SK-N-SH treated with all-trans-retinoic acid at 6 μM for 48 hours (cell line): ENCODE results near the gene FRMPD2.

Source experiments
- ATAC-seq: fragments of 200-7000 bp; cut with Tn5 transposase; 3 replicates; pipeline ENCODE4 v1.9.1; 2020; ENCODE audit warnings: mild to moderate bottlenecking, moderate library complexity
- ARNTL ChIP-seq: fragments of 450-650 bp; formaldehyde crosslinking; IDR thresholded peaks from 2 replicates; pipeline ENCODE4 v1.5.0; 2020; ENCODE audit warnings: low read depth, mild to moderate bottlenecking, moderate library complexity, borderline replicate concordance
- BACH2 ChIP-seq: fragments of 250-450 bp; sonication (Bioruptor Pico); IDR thresholded peaks from 2 replicates; pipeline ENCODE4 v1.9.0; 2021; ENCODE audit warnings: mild to moderate bottlenecking, borderline replicate concordance
- CSDC2 ChIP-seq: fragments of 250-450 bp; sonication (Bioruptor Pico); IDR thresholded peaks from 2 replicates; pipeline ENCODE4 v1.5.0; 2020; ENCODE audit warnings: mild to moderate bottlenecking, moderate library complexity
- ESRRG ChIP-seq: fragments of 250-450 bp; sonication (Bioruptor Pico); IDR thresholded peaks from 2 replicates; pipeline ENCODE4 v1.6.1; 2021; ENCODE audit warnings: mild to moderate bottlenecking
- GLIS3 ChIP-seq: fragments of 250-450 bp; sonication (Bioruptor Pico); IDR thresholded peaks from 2 replicates; pipeline ENCODE4 v1.5.0; 2020; ENCODE audit warnings: mild to moderate bottlenecking, moderate library complexity
- ISL1 ChIP-seq: fragments of 250-450 bp; sonication (Bioruptor Pico); IDR thresholded peaks from 2 replicates; pipeline ENCODE4 v2.1.2; 2022; ENCODE audit warnings: mild to moderate bottlenecking, moderate library complexity
- PATZ1 ChIP-seq: fragments of 250-450 bp; sonication (Bioruptor Pico); IDR thresholded peaks from 2 replicates; pipeline ENCODE4 v1.8.0; 2020; ENCODE audit warnings: mild to moderate bottlenecking, moderate library complexity, borderline replicate concordance
- PPARA ChIP-seq: fragments of 250-450 bp; sonication (Bioruptor Pico); IDR thresholded peaks from 2 replicates; pipeline ENCODE4 v1.5.0; 2020; ENCODE audit warnings: mild to moderate bottlenecking, borderline replicate concordance
- RARB ChIP-seq: fragments of 250-450 bp; sonication (Bioruptor Pico); IDR thresholded peaks from 2 replicates; pipeline ENCODE4 v1.8.0; 2021; ENCODE audit warnings: mild to moderate bottlenecking, moderate library complexity
- SNAI2 ChIP-seq: fragments of 250-450 bp; sonication (Bioruptor Pico); IDR thresholded peaks from 2 replicates; pipeline ENCODE4 v1.5.0; 2020; ENCODE audit warnings: mild to moderate bottlenecking, moderate library complexity
- TCF4 ChIP-seq: fragments of 250-450 bp; sonication (Bioruptor Pico); IDR thresholded peaks from 2 replicates; pipeline ENCODE4 v1.8.0; 2021; ENCODE audit warnings: mild to moderate bottlenecking, moderate library complexity, borderline replicate concordance
- ZC3H10 ChIP-seq: fragments of 250-450 bp; sonication (Bioruptor Pico); IDR thresholded peaks from 2 replicates; pipeline ENCODE4 v1.5.1; 2021; ENCODE audit warnings: mild to moderate bottlenecking, moderate library complexity
- ZFP3 ChIP-seq: fragments of 250-450 bp; sonication (Bioruptor Pico); IDR thresholded peaks from 2 replicates; pipeline ENCODE4 v1.5.0; 2020; ENCODE audit warnings: mild to moderate bottlenecking, moderate library complexity
- ZFP30 ChIP-seq: fragments of 450-650 bp; formaldehyde crosslinking; IDR thresholded peaks from 2 replicates; pipeline ENCODE4 v1.5.0; 2022; ENCODE audit warnings: mild to moderate bottlenecking, moderate library complexity
- ZNF565 ChIP-seq: fragments of 450-650 bp; formaldehyde crosslinking; conservative IDR thresholded peaks from 2 replicates; pipeline ENCODE4 v1.5.0; 2020; ENCODE audit warnings: low read depth, mild to moderate bottlenecking, moderate library complexity
- ZNF70 ChIP-seq: fragments of 450-650 bp; formaldehyde crosslinking; IDR thresholded peaks from 2 replicates; pipeline ENCODE4 v1.5.0; 2020; ENCODE audit warnings: mild to moderate bottlenecking, moderate library complexity
- ZNF8 ChIP-seq: fragments of 450-650 bp; formaldehyde crosslinking; IDR thresholded peaks from 2 replicates; pipeline ENCODE4 v1.5.0; 2020; ENCODE audit warnings: mild to moderate bottlenecking, moderate library complexity

FRMPD2 gene

DNA sequence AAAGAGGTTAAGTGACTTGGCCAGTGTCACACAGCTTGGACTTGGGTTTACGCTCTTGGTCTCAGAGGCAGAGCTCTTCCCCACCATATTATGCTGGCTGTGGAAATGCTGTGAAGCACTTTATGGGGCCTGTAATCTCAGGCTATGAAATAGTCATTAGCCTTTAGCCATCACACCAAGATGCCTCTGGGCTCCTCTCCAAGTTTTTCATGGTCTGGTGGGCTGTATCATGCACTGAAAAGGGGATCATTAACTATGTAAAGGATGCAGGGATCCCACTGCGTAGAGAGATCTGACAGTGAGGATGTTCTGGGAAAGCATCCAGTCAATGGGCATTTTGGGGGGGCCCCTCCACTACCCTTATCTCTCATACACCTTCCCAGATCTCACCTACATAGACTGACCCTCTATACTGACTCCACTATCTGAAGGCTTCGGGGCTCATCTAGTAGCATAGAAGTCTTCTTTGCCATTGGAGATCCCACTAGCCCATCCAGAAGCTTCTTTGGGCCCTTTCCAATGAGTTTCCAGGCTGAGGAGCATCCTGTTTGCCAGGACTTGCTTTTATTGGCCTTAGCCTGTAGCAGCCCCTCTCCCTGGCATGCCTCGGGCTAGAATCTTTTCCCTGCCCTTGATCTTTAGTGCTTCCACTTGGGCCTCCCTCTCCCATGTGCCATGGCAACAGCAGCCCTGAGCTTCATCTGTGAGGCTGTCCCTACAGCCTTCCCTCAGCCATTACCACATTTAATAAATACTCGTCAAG is 19.6 kb downstream of the FRMPD2 start (continued):
- TF ChIP-seq ZFP3 (CRISPR knock-in tag), result no peak
- TF ChIP-seq BACH2 (CRISPR knock-in tag), result no peak

DNA sequence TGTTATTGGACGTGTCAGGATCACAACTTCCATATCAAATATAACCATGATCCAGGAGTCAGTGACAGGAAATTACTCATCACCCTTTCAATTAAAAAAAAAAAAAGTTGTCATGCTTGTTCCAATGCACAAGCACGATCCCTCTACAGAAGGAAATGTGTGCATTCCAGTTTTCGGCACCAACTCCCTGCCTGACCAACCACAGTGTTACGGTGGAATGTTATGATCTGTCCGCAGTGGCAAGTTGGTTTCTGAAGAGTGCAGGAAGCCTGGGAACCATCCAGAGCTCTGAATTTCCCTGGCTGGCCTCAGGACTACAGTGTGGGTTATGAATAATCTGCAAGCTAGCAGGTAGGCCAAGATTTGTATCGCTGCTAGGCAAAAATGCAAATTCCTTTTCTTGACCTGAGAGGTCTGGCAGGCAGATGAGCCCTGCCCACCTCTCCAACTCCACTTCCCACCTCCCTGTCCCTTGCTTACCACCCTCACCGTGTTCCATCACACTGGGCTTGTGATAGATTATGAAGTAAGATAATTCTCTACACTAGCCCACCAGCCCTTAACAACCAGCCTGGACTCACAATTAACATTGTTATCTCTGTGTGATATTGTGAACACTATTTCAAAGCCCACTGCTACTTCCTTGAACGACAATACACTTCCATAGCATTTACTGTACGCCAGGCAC is 20.4 kb downstream of the FRMPD2 start:
- TF ChIP-seq CSDC2 (no peak), ZNF565 (CRISPR knock-in tag) (no peak), ZFP30 (CRISPR knock-in tag) (no peak)
- ATAC-seq, result no peak

DNA sequence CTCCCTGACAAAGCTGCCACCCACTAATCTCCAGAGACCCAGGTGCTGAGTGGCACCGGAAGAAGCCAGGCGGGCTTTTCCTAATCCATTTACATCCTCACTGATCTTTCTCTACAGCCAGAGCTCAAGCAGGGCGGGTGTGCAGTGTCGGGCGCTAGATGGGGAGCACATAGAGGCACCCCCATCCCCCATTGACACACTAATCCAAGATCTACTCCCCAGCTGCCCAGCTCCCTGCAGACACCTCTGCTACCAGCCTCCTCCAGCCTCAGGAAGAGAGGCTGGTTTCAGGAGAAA is 22.2 kb downstream of the FRMPD2 start:
- no peak for ATAC-seq
- TF ChIP-seq ZNF70 (CRISPR knock-in tag), result no peak
- TF ChIP-seq ZFP3 (CRISPR knock-in tag), result no peak
- TF ChIP-seq TCF4 (CRISPR knock-in tag), result no peak
- TF ChIP-seq ZC3H10 (CRISPR knock-in tag), result no peak
- TF ChIP-seq PATZ1 (CRISPR knock-in tag), result no peak
- TF ChIP-seq ZNF565 (CRISPR knock-in tag), result no peak
- no peak for TF ChIP-seq ARNTL (CRISPR knock-in tag)
- TF ChIP-seq SNAI2 (CRISPR knock-in tag), result no peak
- no peak for TF ChIP-seq ISL1 (CRISPR knock-in tag)
- no peak for TF ChIP-seq RARB
- no peak for TF ChIP-seq ZNF8 (CRISPR knock-in tag)
- no peak for TF ChIP-seq PPARA (CRISPR knock-in tag)
- TF ChIP-seq ESRRG (CRISPR knock-in tag), result no peak
- TF ChIP-seq BACH2 (CRISPR knock-in tag), result no peak

DNA sequence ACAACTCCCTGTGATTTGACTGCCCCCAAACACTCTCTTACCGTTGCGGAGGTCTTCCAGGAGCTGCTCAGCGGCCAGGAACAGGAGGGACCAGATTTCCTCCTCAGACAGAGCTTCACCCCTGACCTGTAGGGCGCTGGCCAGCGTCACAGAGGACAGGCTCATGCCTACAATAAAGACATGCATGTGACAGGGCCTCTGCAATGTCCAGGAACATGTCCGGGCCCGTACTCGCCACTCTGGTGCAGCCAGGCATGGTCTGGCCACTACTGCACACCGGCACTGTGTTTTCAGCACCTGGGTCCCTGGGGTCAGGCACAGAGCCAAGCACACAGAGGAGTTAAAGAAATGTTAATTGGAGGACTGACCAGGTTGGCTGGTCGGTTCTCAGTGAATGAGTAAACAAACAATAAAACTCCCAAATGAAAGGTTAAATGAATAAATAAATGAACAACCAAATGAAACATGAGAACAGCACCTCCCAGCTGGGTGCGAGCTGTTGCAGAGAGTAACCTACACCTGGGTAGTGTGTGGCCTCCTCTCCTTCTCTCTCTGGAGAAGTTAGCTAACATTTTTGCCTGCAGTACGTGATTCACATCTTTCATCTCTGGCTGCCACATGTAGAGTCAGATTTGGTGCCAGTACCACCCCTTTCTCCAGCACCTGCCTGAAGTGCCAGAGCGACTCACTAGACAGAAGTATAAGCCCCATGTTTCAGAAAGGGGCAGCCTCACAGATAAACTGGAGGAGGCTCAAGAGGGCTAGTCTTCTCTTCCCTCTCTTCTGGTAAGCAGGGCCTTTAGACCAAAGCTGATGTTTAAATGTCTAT is 22.8 kb downstream of the FRMPD2 start:
- ATAC-seq, result peak; percentile 20; the same call in 2 of the 3 replicates
- TF ChIP-seq GLIS3 (CRISPR knock-in tag), result no peak
- no peak for TF ChIP-seq PATZ1 (CRISPR knock-in tag)

- no peak for TF ChIP-seq ARNTL (CRISPR knock-in tag)
- no peak for TF ChIP-seq PATZ1 (CRISPR knock-in tag)
- no peak for TF ChIP-seq BACH2 (CRISPR knock-in tag)
- no peak for TF ChIP-seq ESRRG (CRISPR knock-in tag)
- ATAC-seq, result no peak
These were observed 23.4 kb downstream of the FRMPD2 start for GRCh38 chr10:48251152-48251524.
